Endothelial cell of umbilical vein (primary cell): Measurements from ENCODE around the gene FURIN.

Source experiments
- EZH2 ChIP-seq: IDR thresholded peaks from 2 replicates; pipeline ENCODE4 v1.6.1; 2012; ENCODE audit warnings: borderline replicate concordance, low read depth, mild to moderate bottlenecking, moderate library complexity, low read length, inconsistent platforms; ENCODE audit not compliant: severe bottlenecking
- FOS ChIP-seq: IDR thresholded peaks from 2 replicates; pipeline ENCODE4 v1.6.1; 2011; ENCODE audit warnings: mild to moderate bottlenecking, low read length, moderate library complexity, borderline replicate concordance; ENCODE audit not compliant: insufficient read depth
- GATA2 ChIP-seq: IDR thresholded peaks from 2 replicates; pipeline ENCODE4 v1.7.0; 2011; ENCODE audit warnings: low read depth, mild to moderate bottlenecking, moderate library complexity, mixed read lengths, low read length; ENCODE audit not compliant: insufficient read length, insufficient read depth
- JUN ChIP-seq: IDR thresholded peaks from 2 replicates; pipeline ENCODE4 v1.6.1; 2011; ENCODE audit warnings: borderline replicate concordance, low read depth; ENCODE audit not compliant: insufficient read length, insufficient read depth
- MYC ChIP-seq: IDR thresholded peaks from one replicate; pipeline ENCODE4 v1.6.1; 2011; ENCODE audit warnings: mild to moderate bottlenecking, low read depth, low read length
- POLR2A ChIP-seq: IDR thresholded peaks from 2 replicates; pipeline ENCODE4 v1.6.1; 2012; ENCODE audit warnings: low read depth, mild to moderate bottlenecking, control low read depth, low read length
- POLR2AphosphoS5 ChIP-seq: IDR thresholded peaks from 2 replicates; pipeline ENCODE4 v1.6.1; 2012; ENCODE audit warnings: low read depth, mild to moderate bottlenecking, control low read depth, low read length, moderate library complexity; ENCODE audit not compliant: insufficient read depth
- TF ChIP-seq, protein P1 (sequence below), 2 donors: IDR thresholded peaks; 1 replicate in 1 of 2; 2 replicates in 1 of 2; pipeline ENCODE4 v1.5.1; 2011; ENCODE audit warnings: low read length in 2 of 2, mild to moderate bottlenecking in 2 of 2, moderate library complexity in 2 of 2, control low read depth in 1 of 2, inconsistent platforms in 1 of 2, low read depth in 1 of 2; ENCODE audit not compliant: insufficient read depth in 1 of 2; ENCODE audit errors: extremely low read depth in 1 of 2
- TF ChIP-seq, protein P2 (sequence below): IDR thresholded peaks from 2 replicates; pipeline ENCODE4 v1.6.1; 2011; ENCODE audit not compliant: insufficient read depth, insufficient read length

DNA sequence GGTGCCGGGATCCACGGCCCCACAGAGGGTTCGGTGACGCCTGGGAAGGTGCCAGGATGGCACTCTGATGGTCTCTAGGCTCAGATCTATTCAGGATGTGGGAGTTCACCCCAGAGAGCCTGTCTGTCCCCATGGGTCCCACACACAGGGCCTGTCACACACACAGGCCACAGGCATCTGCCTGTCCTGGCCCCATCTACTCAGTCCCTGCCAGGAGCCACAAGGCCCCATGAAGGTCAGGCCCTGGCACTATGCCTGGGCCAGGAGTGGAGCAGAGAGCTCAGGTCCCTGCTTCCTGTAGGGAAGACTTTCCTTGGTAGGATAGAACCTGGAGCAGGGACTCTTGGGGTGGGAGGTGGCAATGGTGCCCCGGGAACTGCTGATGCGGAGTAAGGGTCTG, 49.0 kb upstream of the FURIN start:
- TF ChIP-seq POLR2AphosphoS5 (no peak), POLR2A (no peak), EZH2 (no peak), MYC (no peak), JUN (no peak), FOS (no peak), GATA2 (no peak)
- TF ChIP-seq, protein P1, sequence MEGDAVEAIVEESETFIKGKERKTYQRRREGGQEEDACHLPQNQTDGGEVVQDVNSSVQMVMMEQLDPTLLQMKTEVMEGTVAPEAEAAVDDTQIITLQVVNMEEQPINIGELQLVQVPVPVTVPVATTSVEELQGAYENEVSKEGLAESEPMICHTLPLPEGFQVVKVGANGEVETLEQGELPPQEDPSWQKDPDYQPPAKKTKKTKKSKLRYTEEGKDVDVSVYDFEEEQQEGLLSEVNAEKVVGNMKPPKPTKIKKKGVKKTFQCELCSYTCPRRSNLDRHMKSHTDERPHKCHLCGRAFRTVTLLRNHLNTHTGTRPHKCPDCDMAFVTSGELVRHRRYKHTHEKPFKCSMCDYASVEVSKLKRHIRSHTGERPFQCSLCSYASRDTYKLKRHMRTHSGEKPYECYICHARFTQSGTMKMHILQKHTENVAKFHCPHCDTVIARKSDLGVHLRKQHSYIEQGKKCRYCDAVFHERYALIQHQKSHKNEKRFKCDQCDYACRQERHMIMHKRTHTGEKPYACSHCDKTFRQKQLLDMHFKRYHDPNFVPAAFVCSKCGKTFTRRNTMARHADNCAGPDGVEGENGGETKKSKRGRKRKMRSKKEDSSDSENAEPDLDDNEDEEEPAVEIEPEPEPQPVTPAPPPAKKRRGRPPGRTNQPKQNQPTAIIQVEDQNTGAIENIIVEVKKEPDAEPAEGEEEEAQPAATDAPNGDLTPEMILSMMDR (IDR thresholded peaks at IDR 0.05; ENCODE audit: extremely low read depth in 1 of 2, insufficient read depth in 1 of 2, low read depth in 1 of 2, low read length in 2 of 2), result no peak
- TF ChIP-seq, protein P2, sequence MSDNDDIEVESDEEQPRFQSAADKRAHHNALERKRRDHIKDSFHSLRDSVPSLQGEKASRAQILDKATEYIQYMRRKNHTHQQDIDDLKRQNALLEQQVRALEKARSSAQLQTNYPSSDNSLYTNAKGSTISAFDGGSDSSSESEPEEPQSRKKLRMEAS, result no peak
